Natural killer cell treated with Interleukin-12 subunit alpha and Interleukin-12 subunit beta and Interleukin-15 and Interleukin-18, amount 100 ng/mL, for 72 hours (primary cell): Measurements from ENCODE around the gene LINGO1. TPM values are rescaled to one million over a fixed set of nuclear protein-coding genes. Genes with fewer than 3 reads are reported as not detected.

ENCODE experiments used
- ATAC-seq, 2 donors: fragments of 150-1000 bp; cut with Tn5 transposase in 1 of 2; sonication (Bioruptor Pico), chemical (Tn5 transposase) in 1 of 2; 2 replicates each; pipeline ENCODE4 v1.10.0; 2021
- DNase-seq: peaks from one replicate; pipeline ENCODE4 v3.0.0; 2022; ENCODE audit warnings: low spot score
- H3K27ac Mint-ChIP-seq, 2 donors: 1 replicate in 1 of 2; 2 replicates in 1 of 2; pipeline ENCODE4 v1.8.0; 2022; ENCODE audit warnings: mixed read lengths in 2 of 2, mild to moderate bottlenecking in 1 of 2, moderate library complexity in 1 of 2
- H3K27me3 Mint-ChIP-seq, 2 donors: 1 replicate in 1 of 2; 2 replicates in 1 of 2; pipeline ENCODE4 v1.8.0; 2022; ENCODE audit warnings: mixed read lengths in 2 of 2
- H3K36me3 Mint-ChIP-seq: one replicate; pipeline ENCODE4 v1.8.0; 2022; ENCODE audit warnings: mixed read lengths
- H3K4me1 Mint-ChIP-seq, 2 donors: 1 replicate in 1 of 2; 2 replicates in 1 of 2; pipeline ENCODE4 v1.8.0; 2022; ENCODE audit warnings: low read depth in 2 of 2, mixed read lengths in 2 of 2, mild to moderate bottlenecking in 1 of 2
- H3K4me3 Mint-ChIP-seq: one replicate; pipeline ENCODE4 v1.8.0; 2022; ENCODE audit warnings: mixed read lengths
- H3K9me3 Mint-ChIP-seq: 2 replicates; pipeline ENCODE4 v1.8.0; 2022; ENCODE audit warnings: mixed read lengths
- total RNA-seq, 2 donors: library from RNA; stranded (reverse); gene quantifications; one replicate each; pipeline ENCODE4 v1.2.3, GENCODE V29; 2022

The LINGO1 gene
- total RNA-seq, 2 donors from 2014 or later: not detected

GRCh38 chr15:77568014-77568972 lies 64.4 kb downstream of the LINGO1 start:
- H3K36me3 Mint-ChIP-seq: no peaks in the 10 kb centered on the region
- H3K9me3 Mint-ChIP-seq: no peaks in the 10 kb centered on the region
- H3K4me1 Mint-ChIP-seq: peaks cover 0 to 5% of the 10 kb centered on the region in 2 donors
- ATAC-seq: no peak
- H3K27me3 Mint-ChIP-seq: peaks cover 0 to 2% of the 10 kb centered on the region in 2 donors
- no peak overlapping the region for H3K4me3 Mint-ChIP-seq
- no peak for DNase-seq
- H3K27ac Mint-ChIP-seq: no peak overlapping the region

- Mint-ChIP-seq H3K36me3 (no peaks in the 10 kb centered on the region), H3K27ac (no peak overlapping the region), H3K9me3 (no peaks in the 10 kb centered on the region), H3K4me1 (peaks cover 0 to 5% of the 10 kb centered on the region in 2 donors), H3K4me3 (no peak overlapping the region), H3K27me3 (peaks cover 0 to 2% of the 10 kb centered on the region in 2 donors)
- DNase-seq (no peak), ATAC-seq (no peak)
These were observed 65.5 kb downstream of the LINGO1 start for GRCh38 chr15:77567202-77567601.

- H3K4me1 Mint-ChIP-seq: peaks cover 0 to 5% of the 10 kb centered on the region in 2 donors
- ATAC-seq (no peak), DNase-seq (no peak)
- no peak overlapping the region for H3K27ac Mint-ChIP-seq
- no peaks in the 10 kb centered on the region for H3K9me3 Mint-ChIP-seq
- H3K4me3 Mint-ChIP-seq: no peak overlapping the region
- H3K36me3 Mint-ChIP-seq: no peaks in the 10 kb centered on the region
- H3K27me3 Mint-ChIP-seq: peaks cover 0 to 2% of the 10 kb centered on the region in 2 donors
These were observed 66.6 kb downstream of the LINGO1 start for GRCh38 chr15:77566092-77566491.

GRCh38 chr15:77565378-77565915 lies 67.3 kb downstream of the LINGO1 start:
- H3K4me3 Mint-ChIP-seq: no peak overlapping the region
- no peaks in the 10 kb centered on the region for H3K36me3 Mint-ChIP-seq
- H3K27me3 Mint-ChIP-seq: peaks cover 0 to 7% of the 10 kb centered on the region in 2 donors
- H3K27ac Mint-ChIP-seq: no peak overlapping the region
- DNase-seq (no peak), ATAC-seq (no peak)
- no peaks in the 10 kb centered on the region for H3K9me3 Mint-ChIP-seq
- H3K4me1 Mint-ChIP-seq: peaks cover 0 to 5% of the 10 kb centered on the region in 2 donors

- DNase-seq: no peak
These were observed 67.8 kb downstream of the LINGO1 start for GRCh38 chr15:77564938-77565337.

GRCh38 chr15:77564341-77564740 lies 68.4 kb downstream of the LINGO1 start:
- H3K27ac Mint-ChIP-seq: no peak overlapping the region
- no peaks in the 10 kb centered on the region for H3K36me3 Mint-ChIP-seq
- H3K4me3 Mint-ChIP-seq: no peak overlapping the region
- DNase-seq: no peak
- no peaks in the 10 kb centered on the region for H3K9me3 Mint-ChIP-seq
- no peaks in the 10 kb centered on the region for H3K4me1 Mint-ChIP-seq
- ATAC-seq: no peak
- peaks cover 8 to 12% of the 10 kb centered on the region in 2 donors for H3K27me3 Mint-ChIP-seq

More at GRCh38 chr15:77564938-77565337, 67.8 kb downstream of the LINGO1 start:
- Mint-ChIP-seq H3K9me3 (no peaks in the 10 kb centered on the region), H3K4me1 (peaks cover 0 to 5% of the 10 kb centered on the region in 2 donors), H3K4me3 (no peak overlapping the region), H3K27me3 (peaks cover 2 to 8% of the 10 kb centered on the region in 2 donors), H3K36me3 (no peaks in the 10 kb centered on the region), H3K27ac (no peak overlapping the region)
- no peak for ATAC-seq

- Mint-ChIP-seq H3K4me3 (no peak overlapping the region), H3K36me3 (no peaks in the 10 kb centered on the region), H3K27ac (no peak overlapping the region), H3K27me3 (peaks cover 9 to 12% of the 10 kb centered on the region in 2 donors), H3K4me1 (no peaks in the 10 kb centered on the region), H3K9me3 (no peaks in the 10 kb centered on the region)
- no peak for DNase-seq
- no peak for ATAC-seq
These were observed 69.0 kb downstream of the LINGO1 start for GRCh38 chr15:77563623-77564156.

Other genes starting within 250 kb of the LINGO1 start
- 10 to 100 TPM; 38.0 to 41.4 TPM for gene PEAK1, start 212.8 kb downstream of the LINGO1 start, total RNA-seq
- 10 to 100 TPM; 35.0 to 46.5 TPM for gene HMG20A, start 212.0 kb downstream of the LINGO1 start, total RNA-seq